Muscle layer of duodenum (tissue), 2 donors: ENCODE measurements around the gene NR2F2.

ENCODE experiments used
- H3K27ac ChIP-seq: one replicate; pipeline ENCODE4 v1.7.0; 2013; ENCODE audit warnings: mild to moderate bottlenecking, low read length
- H3K27me3 ChIP-seq: one replicate; pipeline ENCODE4 v1.7.0; 2013; ENCODE audit warnings: low read depth, mild to moderate bottlenecking, control low read depth, low read length
- H3K36me3 ChIP-seq, 2 donors: one replicate each; pipeline ENCODE4 v1.7.0; 2013; ENCODE audit warnings: low read length in 2 of 2, control low read depth in 1 of 2, mild to moderate bottlenecking in 1 of 2; ENCODE audit not compliant: insufficient read depth in 2 of 2, control insufficient read depth in 1 of 2
- H3K4me1 ChIP-seq, 2 donors: one replicate each; pipeline ENCODE4 v1.7.0; 2013; ENCODE audit warnings: low read length in 2 of 2, mild to moderate bottlenecking in 2 of 2, control low read depth in 1 of 2, moderate library complexity in 1 of 2; ENCODE audit not compliant: insufficient read depth in 2 of 2, control insufficient read depth in 1 of 2
- H3K4me3 ChIP-seq, 2 donors: one replicate each; pipeline ENCODE4 v1.7.0; 2013; ENCODE audit warnings: low read length in 2 of 2, low read depth in 1 of 2, mild to moderate bottlenecking in 1 of 2
- H3K9me3 ChIP-seq, 2 donors: one replicate each; pipeline ENCODE4 v1.7.0; 2013; ENCODE audit warnings: low read length in 2 of 2, control low read depth in 1 of 2, mild to moderate bottlenecking in 1 of 2; ENCODE audit not compliant: control insufficient read depth in 1 of 2
- donor health status: healthy.

The NR2F2 gene

DNA sequence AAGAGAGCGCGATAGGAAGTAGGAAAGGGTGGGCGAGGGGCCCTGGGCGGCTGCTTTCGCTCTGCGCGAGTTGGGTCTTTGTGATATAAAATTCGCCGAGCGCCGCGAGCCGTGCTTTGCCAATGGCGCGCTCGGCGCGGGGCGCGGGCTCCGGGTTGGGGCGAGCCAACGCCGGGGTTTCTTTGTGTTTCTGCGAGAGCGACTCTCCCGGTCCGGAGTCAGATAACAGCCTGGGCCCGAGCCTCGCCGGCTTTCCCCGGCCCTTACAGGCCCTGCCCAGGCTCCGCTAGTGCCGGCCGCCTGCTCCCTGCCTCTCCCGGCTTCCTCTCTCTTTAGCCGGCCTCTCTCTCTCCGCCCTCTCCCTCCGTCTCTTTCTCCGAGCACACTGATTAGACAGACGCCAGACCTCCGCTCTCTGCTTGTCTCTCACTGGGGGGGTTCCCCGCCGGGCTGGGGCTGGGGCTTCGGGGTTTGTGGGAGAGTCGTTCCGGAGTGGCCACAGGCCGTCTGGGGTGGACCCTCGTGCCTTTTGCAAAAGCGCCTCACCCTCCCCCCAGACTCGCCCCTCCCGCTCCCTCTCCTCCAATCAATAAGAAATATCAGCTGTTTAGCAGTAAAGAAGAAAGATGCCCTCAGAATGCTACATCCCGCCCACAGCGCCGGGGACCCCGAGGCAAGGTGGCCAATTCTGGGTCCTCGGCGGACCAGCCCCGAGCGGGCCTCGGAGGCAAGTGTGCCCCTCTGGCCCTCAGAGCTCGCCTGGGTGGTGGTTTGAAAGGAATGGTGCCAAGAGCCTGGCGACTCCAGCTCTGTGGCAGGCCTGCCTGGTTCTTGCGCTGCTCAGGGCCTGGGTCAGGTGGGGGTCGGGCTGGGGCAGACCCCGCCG is 2.9 kb downstream of the NR2F2 start:
- peaks cover 0 to 6% of the 10 kb centered on the region in 2 donors for H3K4me1 ChIP-seq
- H3K27me3 ChIP-seq = no peaks in the 10 kb centered on the region
- H3K36me3 ChIP-seq = peaks cover 0 to 2% of the 10 kb centered on the region in 2 donors
- H3K9me3 ChIP-seq = no peaks in the 10 kb centered on the region
- H3K4me3 ChIP-seq = peak overlapping the region; percentile 95 to 98
- peak overlapping the region; percentile 93 for H3K27ac ChIP-seq

GRCh38 chr15:96334017-96334704 is 3.7 kb downstream of the NR2F2 start:
- no peaks in the 10 kb centered on the region for H3K27me3 ChIP-seq
- H3K4me1 ChIP-seq = peaks cover 0 to 6% of the 10 kb centered on the region in 2 donors
- H3K27ac ChIP-seq = peak overlapping the region; percentile 93
- peak overlapping the region; percentile 95 to 98 for H3K4me3 ChIP-seq
- no peaks in the 10 kb centered on the region for H3K9me3 ChIP-seq
- H3K36me3 ChIP-seq = peaks cover 0 to 3% of the 10 kb centered on the region in 2 donors

GRCh38 chr15:96334705-96335410 is 4.4 kb downstream of the NR2F2 start:
- peak overlapping the region; percentile 95 to 98 for H3K4me3 ChIP-seq
- peak overlapping the region; percentile 93 for H3K27ac ChIP-seq
- H3K9me3 ChIP-seq = no peaks in the 10 kb centered on the region
- H3K4me1 ChIP-seq = peaks cover 0 to under 1% of the 10 kb centered on the region in 2 donors
- peaks cover 0 to 3% of the 10 kb centered on the region in 2 donors for H3K36me3 ChIP-seq
- no peaks in the 10 kb centered on the region for H3K27me3 ChIP-seq

- Histone ChIP-seq H3K36me3 (peaks cover 0 to 3% of the 10 kb centered on the region in 2 donors), H3K27ac (peak overlapping the region; percentile 93)
Measured at GRCh38 chr15:96335411-96336024, 5.0 kb downstream of the NR2F2 start.

GRCh38 chr15:96336108-96336595 is 5.7 kb downstream of the NR2F2 start:
- Histone ChIP-seq H3K27ac (peak overlapping the region; percentile 93), H3K36me3 (peaks cover 0 to 3% of the 10 kb centered on the region in 2 donors), H3K27me3 (no peaks in the 10 kb centered on the region), H3K9me3 (no peaks in the 10 kb centered on the region), H3K4me3 (peak overlapping the region; percentile 95 to 98), H3K4me1 (peaks cover 0 to under 1% of the 10 kb centered on the region in 2 donors)

More at GRCh38 chr15:96335411-96336024, 5.0 kb downstream of the NR2F2 start:
- Histone ChIP-seq H3K9me3 (no peaks in the 10 kb centered on the region), H3K4me1 (no peaks in the 10 kb centered on the region), H3K27me3 (no peaks in the 10 kb centered on the region), H3K4me3 (peak overlapping the region; percentile 95 to 98)

GRCh38 chr15:96336596-96337364 is 6.3 kb downstream of the NR2F2 start:
- Histone ChIP-seq H3K9me3 (no peaks in the 10 kb centered on the region), H3K4me1 (peaks cover 3 to 6% of the 10 kb centered on the region in 2 donors), H3K36me3 (peaks cover 0 to 3% of the 10 kb centered on the region in 2 donors), H3K27me3 (no peaks in the 10 kb centered on the region), H3K27ac (peak overlapping the region; percentile 93), H3K4me3 (peak overlapping the region; percentile 95 to 98)

DNA sequence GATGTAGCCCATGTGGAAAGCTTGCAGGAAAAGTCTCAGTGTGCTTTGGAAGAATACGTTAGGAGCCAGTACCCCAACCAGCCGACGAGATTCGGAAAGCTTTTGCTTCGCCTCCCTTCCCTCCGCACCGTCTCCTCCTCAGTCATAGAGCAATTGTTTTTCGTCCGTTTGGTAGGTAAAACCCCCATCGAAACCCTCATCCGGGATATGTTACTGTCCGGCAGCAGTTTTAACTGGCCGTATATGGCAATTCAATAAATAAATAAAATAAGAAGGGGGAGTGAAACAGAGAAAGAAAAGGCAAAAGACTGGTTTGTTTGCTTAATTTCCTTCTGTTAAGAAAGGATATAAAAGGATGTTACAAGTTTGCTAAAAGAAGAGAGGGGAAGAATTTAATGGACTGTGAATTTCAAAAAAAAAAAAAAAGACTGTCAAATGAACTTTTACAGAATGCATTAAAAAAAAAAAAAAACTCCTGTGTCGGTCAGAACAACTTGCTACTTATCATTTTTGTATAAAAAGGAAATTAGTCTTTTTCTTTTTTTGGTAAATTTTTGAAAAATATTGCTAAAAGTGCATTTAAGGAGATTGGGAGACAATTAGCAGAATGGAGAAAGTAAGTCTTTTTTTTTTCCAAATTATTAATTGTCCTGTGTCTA is 7.0 kb downstream of the NR2F2 start:
- H3K4me3 ChIP-seq = peak overlapping the region; percentile 95 to 98
- H3K36me3 ChIP-seq = peaks cover 0 to 3% of the 10 kb centered on the region in 2 donors
- H3K4me1 ChIP-seq = peaks cover 3 to 9% of the 10 kb centered on the region in 2 donors
- peak overlapping the region; percentile 93 for H3K27ac ChIP-seq
- H3K9me3 ChIP-seq = no peaks in the 10 kb centered on the region
- peaks cover under 1% of the 10 kb centered on the region for H3K27me3 ChIP-seq

GRCh38 chr15:96338074-96338765 is 7.7 kb downstream of the NR2F2 start:
- Histone ChIP-seq H3K4me1 (peaks cover 3 to 9% of the 10 kb centered on the region in 2 donors), H3K9me3 (no peaks in the 10 kb centered on the region), H3K27ac (peak overlapping the region; percentile 93), H3K27me3 (peaks cover 4% of the 10 kb centered on the region), H3K4me3 (peak overlapping the region; percentile 95 to 98), H3K36me3 (peaks cover 0 to 3% of the 10 kb centered on the region in 2 donors)

DNA sequence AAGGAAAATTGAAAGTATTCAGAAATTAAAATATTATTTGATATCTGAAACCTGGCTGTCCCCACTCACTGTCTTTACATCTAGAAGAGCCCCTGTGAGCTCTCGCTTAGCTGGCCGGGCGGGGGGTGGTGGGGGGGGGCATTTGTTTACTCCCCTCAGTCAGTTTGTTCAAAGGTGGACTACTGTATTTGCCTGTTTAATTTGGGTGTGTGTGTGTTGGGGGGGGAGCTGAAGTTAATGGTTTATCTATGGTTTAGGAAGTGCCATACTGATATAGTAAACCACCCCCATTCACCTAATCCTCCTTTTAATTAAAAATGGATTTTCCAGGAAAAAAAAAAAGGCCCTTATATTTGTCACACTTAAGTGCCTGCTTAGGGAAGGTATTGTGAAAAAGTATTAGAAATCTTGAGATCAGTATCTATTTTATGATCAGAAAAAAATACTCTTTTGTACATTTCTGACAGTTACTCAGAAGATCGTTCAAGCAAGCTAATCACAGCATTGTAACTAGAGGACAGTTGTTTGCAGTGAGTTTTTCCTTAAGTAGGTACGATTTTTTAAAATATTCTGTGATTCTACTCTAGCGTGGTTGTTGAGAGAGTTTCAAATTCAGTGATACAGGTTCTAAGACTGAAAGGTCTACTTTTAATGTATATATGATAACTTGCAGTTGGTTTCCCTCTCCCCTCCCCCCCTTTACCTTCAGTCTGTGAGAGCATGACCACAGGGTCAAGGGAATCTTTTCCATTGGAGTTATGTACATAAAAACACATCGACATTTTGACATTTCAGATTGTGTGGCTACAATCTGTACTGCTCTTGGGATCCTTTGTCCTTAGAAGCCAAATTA is 8.5 kb downstream of the NR2F2 start:
- Histone ChIP-seq H3K4me1 (peaks cover 3 to 9% of the 10 kb centered on the region in 2 donors), H3K27ac (peak overlapping the region; percentile 93), H3K27me3 (peaks cover 4% of the 10 kb centered on the region), H3K4me3 (peak overlapping the region; percentile 95 to 98), H3K9me3 (no peaks in the 10 kb centered on the region), H3K36me3 (peaks cover 0 to 3% of the 10 kb centered on the region in 2 donors)
